Fibroblast of skin of scalp (primary cell): ENCODE data around the gene BEND7. TPM values are rescaled to one million over a fixed set of nuclear protein-coding genes. Genes with fewer than 3 reads are reported as not detected.
"Not testable (repeated sequence)": the region's sequence is repeated elsewhere in the genome, so short reads cannot be mapped to it uniquely, and the experiment has no call there.

Experiments
- DNase-seq: peaks from one replicate; pipeline ENCODE4 v3.0.0-alpha.2; 2013
- polyA plus RNA-seq, 2 experiments: library from polyadenylated mRNA; unstranded; fragments of 120-200 nt; gene quantifications; one replicate each; pipeline ENCODE4 v1.2.1, GENCODE V29; 2013; ENCODE audit not compliant: insufficient read length in 2 of 2

Gene BEND7
- 5.2 TPM for polyA plus RNA-seq (2013, experiment 1 of 2; ENCODE audit: insufficient read length)
- 5.4 TPM for polyA plus RNA-seq (2013, experiment 2 of 2; ENCODE audit: insufficient read length)

- peak; percentile 25 for DNase-seq
Observed at GRCh38 chr10:13528875-13529713, at the start of gene BEND7. TSS of gene BEND7 (minus strand) at chr10:13529014. CDS start at chr10:13528533, 481 bp downstream.

- no peak for DNase-seq
Observed at GRCh38 chr10:13573960-13574359, 45.1 kb upstream of the BEND7 start.

- DNase-seq: no peak
Observed at GRCh38 chr10:13571541-13571940, 42.7 kb upstream of the BEND7 start.

GRCh38 chr10:13567030-13567429 is 38.2 kb upstream of the BEND7 start:
- DNase-seq: no peak

GRCh38 chr10:13564576-13564975 is 35.8 kb upstream of the BEND7 start:
- DNase-seq: no peak

GRCh38 chr10:13563481-13564445 is 34.9 kb upstream of the BEND7 start:
- DNase-seq: no peak

- peak; percentile 65 for DNase-seq
Observed at GRCh38 chr10:13560597-13560996, 31.8 kb upstream of the BEND7 start.

- DNase-seq: no peak
Observed at GRCh38 chr10:13559124-13559700, 30.4 kb upstream of the BEND7 start.

- no peak for DNase-seq
Observed at GRCh38 chr10:13555884-13556510, 27.2 kb upstream of the BEND7 start.

- DNase-seq: no peak
Observed at GRCh38 chr10:13550802-13551201, 22.0 kb upstream of the BEND7 start.

GRCh38 chr10:13542533-13542932 is 13.7 kb upstream of the BEND7 start:
- DNase-seq: no peak

GRCh38 chr10:13537985-13538384 is 9.2 kb upstream of the BEND7 start:
- DNase-seq: not testable (repeated sequence)

- peak; percentile 58 for DNase-seq
Observed at GRCh38 chr10:13536674-13537366, 8.0 kb upstream of the BEND7 start.

GRCh38 chr10:13535346-13535745 is 6.5 kb upstream of the BEND7 start:
- DNase-seq: no peak

GRCh38 chr10:13529714-13529973 is 830 bp upstream of the BEND7 start:
- no peak for DNase-seq

- no peak for DNase-seq
Observed at GRCh38 chr10:13528123-13528874, 515 bp downstream of the BEND7 start.

GRCh38 chr10:13527864-13528122 is 1.0 kb downstream of the BEND7 start:
- no peak for DNase-seq

GRCh38 chr10:13526948-13527863 is 1.6 kb downstream of the BEND7 start:
- DNase-seq: peak; percentile 79

- DNase-seq: no peak
Observed at GRCh38 chr10:13525663-13526062, 3.2 kb downstream of the BEND7 start.

GRCh38 chr10:13521026-13521425 is 7.8 kb downstream of the BEND7 start:
- no peak for DNase-seq
